Breast epithelium (tissue), 3 donors: ENCODE results near the gene HBA1.

Experiments
- CTCF ChIP-seq, 3 donors: fragments of 450-650 bp; IDR thresholded peaks; one replicate each; pipeline ENCODE4 v1.5.1; 2016 to 2017; ENCODE audit warnings: antibody characterized with exemption in 3 of 3, mild to moderate bottlenecking in 3 of 3, moderate library complexity in 3 of 3
- POLR2A ChIP-seq: fragments of 450-650 bp; IDR thresholded peaks from one replicate; pipeline ENCODE4 v1.6.1; 2016; ENCODE audit warnings: antibody characterized with exemption, mild to moderate bottlenecking, moderate library complexity
- POLR2AphosphoS5 ChIP-seq, 3 donors: sonication (generic); formaldehyde crosslinking; IDR thresholded peaks; one replicate each; pipeline ENCODE4 v1.6.1; 2017; ENCODE audit warnings: antibody characterized with exemption in 3 of 3

- TF ChIP-seq CTCF (IDR thresholded peaks at IDR 0.05) = no peak
- TF ChIP-seq POLR2A = no peak
- TF ChIP-seq POLR2AphosphoS5 (IDR thresholded peaks at IDR 0.05) = no peak
These were observed 26.8 kb downstream of the HBA1 start for GRCh38 chr16:203246-203645.
